ENCODE measurements around the gene SLC6A12. TPM values are rescaled to one million over a fixed set of nuclear protein-coding genes. Genes with fewer than 3 reads are reported as not detected.

Gene SLC6A12
- total and polyA plus RNA-seq, 9 of the 15 experiments (the other 6 are each of a cell fraction or from before 2014, with no cell fraction given) = not detected

- WGBS (ENCODE audit: insufficient coverage, low coverage, missing lambda C conversion rate) = 0% methylated on average over 9 of the region's 14 CpGs
- no peak for DNase-seq (ENCODE audit: extremely low read depth in 1 of 4, low spot score in 3 of 4)
- peaks cover 10 to 65% of the 10 kb centered on the region in 2 experiments for H3K27me3 ChIP-seq (ENCODE audit: control insufficient read depth in 2 of 2, insufficient read depth in 2 of 2, low read length in 2 of 2)
Measured at GRCh38 chr12:230925-231671, 17.1 kb upstream of the SLC6A12 start.

More at GRCh38 chr12:230925-231671, 17.1 kb upstream of the SLC6A12 start:
- in situ Hi-C loops (cut with MboI) (no loop called here), intact Hi-C loops (cut with micrococcal nuclease) (no loop called here)
- H3K9me3 ChIP-seq (replicated peaks; ENCODE audit: control insufficient read depth, insufficient read depth, low read depth, low read length) = no peaks in the 10 kb centered on the region
- ChIA-PET POLR2A (interaction anchor here (0.6 to 0.7 kb wide), 2 partner anchors 8 to 9 kb away, joined by 3 read pairs; no protein-coding TSS in a partner anchor), CTCF (ENCODE audit: low intra/inter-chr PET ratio) (no interaction called here)
- H3K27ac ChIP-seq (ENCODE audit: extremely low read depth, low read depth, low read length) = no peak overlapping the region
- H3K4me2 ChIP-seq (ENCODE audit: insufficient read depth, low read length) = no peak overlapping the region
- no peaks in the 10 kb centered on the region; a peak in 1 of 5 replicates for H3K4me1 ChIP-seq (replicated peaks in 1 of 2; ENCODE audit: control insufficient read depth in 2 of 2, insufficient read depth in 2 of 2, low read length in 2 of 2)
- H3K9ac ChIP-seq (ENCODE audit: insufficient read depth in 1 of 2, low read depth in 2 of 2, low read length in 2 of 2) = no peak overlapping the region
- FAIRE-seq (no peak), ATAC-seq (no peak)
- H3K4me3 ChIP-seq = no peak overlapping the region
- BruUV-seq (replicated peaks) = no TSS peak
- H2AFZ ChIP-seq (ENCODE audit: low read depth, low read length) = no peak overlapping the region
- no peaks in the 10 kb centered on the region for H3K36me3 ChIP-seq (ENCODE audit: control insufficient read depth, insufficient read depth, low read length)
- no peaks in the 10 kb centered on the region for H3K9me1 ChIP-seq (ENCODE audit: control insufficient read depth, insufficient read depth, low read length)
- H4K20me1 ChIP-seq (replicated peaks; ENCODE audit: control insufficient read depth, insufficient read depth, low read length) = no peaks in the 10 kb centered on the region
- TF ChIP-seq CTCF (IDR thresholded peaks at IDR 0.05 in 2 of 3, conservative IDR thresholded peaks at IDR 0.05 in 1 of 3; ENCODE audit: insufficient read depth in 2 of 3, low read depth in 1 of 3, low read length in 3 of 3) = no peak
- TF ChIP-seq HOMEZ (CRISPR knock-in tag; IDR thresholded peaks at IDR 0.05) = no peak
- TF ChIP-seq HIVEP1 (CRISPR knock-in tag; IDR thresholded peaks at IDR 0.05) = no peak
- no peak for TF ChIP-seq CC2D1A (IDR thresholded peaks at IDR 0.05)
- TF ChIP-seq NR3C1 (CRISPR knock-in tag; IDR thresholded peaks at IDR 0.05) = no peak
- no peak for TF ChIP-seq BACH1 (tag; IDR thresholded peaks at IDR 0.05)
- TF ChIP-seq ZNF23 (CRISPR knock-in tag; IDR thresholded peaks at IDR 0.05) = no peak
- TF ChIP-seq SRF (CRISPR knock-in tag; IDR thresholded peaks at IDR 0.05) = no peak
- no peaks in the 10 kb centered on the region for H3K79me2 ChIP-seq (ENCODE audit: control insufficient read depth, insufficient read depth, low read length)
